Gastrocnemius medialis (tissue), 4 donors: Measurements from ENCODE around the gene SYNPR. TPM values are rescaled to one million over a fixed set of nuclear protein-coding genes. Genes with fewer than 3 reads are reported as not detected.

Experiments
- ATAC-seq, 2 donors: fragments of 150-250 bp; one replicate each; pipeline ENCODE4 v1.9.1; 2016
- DNase-seq, 2 donors: peaks; one replicate each; pipeline ENCODE4 v3.0.0-alpha.2; 2019
- H3K27ac ChIP-seq, 4 donors: fragments of 200-600 bp; sonication (generic); 1 replicate in 1 of 4; 2 replicates in 3 of 4; pipeline ENCODE4 v1.5.1; 2016 to 2018; ENCODE audit warnings: mild to moderate bottlenecking in 2 of 4, moderate library complexity in 1 of 4
- H3K27me3 ChIP-seq, 3 donors: fragments of 200-600 bp; sonication (generic) in 2 of 3; 1 replicate in 1 of 3; 2 replicates in 2 of 3; pipeline versions ENCODE4 v1.5.1 to v1.6.0; 2016 to 2019; ENCODE audit warnings: mild to moderate bottlenecking in 1 of 3, moderate library complexity in 1 of 3
- H3K36me3 ChIP-seq, 2 donors: fragments of 200-600 bp; sonication (generic) in 1 of 2; one replicate each; pipeline ENCODE4 v1.5.1; 2017 to 2018
- H3K4me1 ChIP-seq, 2 donors: fragments of 200-600 bp; sonication (generic) in 1 of 2; one replicate each; pipeline ENCODE4 v1.5.1; 2016 to 2017; ENCODE audit warnings: mild to moderate bottlenecking in 2 of 2
- H3K4me3 ChIP-seq, 4 donors: fragments of 200-600 bp; sonication (generic) in 3 of 4; 1 replicate in 1 of 4; 2 replicates in 3 of 4; pipeline ENCODE4 v1.5.1; 2016 to 2019; ENCODE audit warnings: mild to moderate bottlenecking in 2 of 4
- H3K9me3 ChIP-seq, 3 donors: fragments of 200-600 bp; sonication (generic) in 2 of 3; 1 replicate in 1 of 3; 2 replicates in 2 of 3; pipeline ENCODE4 v1.5.1; 2016 to 2019
- POLR2A ChIP-seq, 2 donors: fragments of 450-650 bp; IDR thresholded peaks; one replicate each; pipeline ENCODE4 v1.6.1; 2017; ENCODE audit warnings: antibody characterized with exemption in 2 of 2, mild to moderate bottlenecking in 2 of 2, moderate library complexity in 2 of 2
- in situ Hi-C, 4 donors: fragments of 200-750 bp; cut with MboI; loops; one replicate each; pipeline versions ENCODE4 v1.15.0 to v1.8.0; 2017; ENCODE audit warnings: low sequenced_read_pairs in 4 of 4
- intact Hi-C: fragments of 100-400 bp; cut with DNase I; formaldehyde crosslinking; loops from one replicate; pipeline ENCODE4 v1.15.1; 2023; ENCODE audit warnings: low total_unique reads
- total RNA-seq, 4 donors: library from RNA; depleted of rRNA; stranded (reverse); fragments of >200 nt; gene quantifications; one replicate each; pipeline versions ENCODE4 v1.1.0 to v1.2.3, GENCODE V29; 2016
- TF ChIP-seq, protein P1 (sequence below), 5 experiments: fragments of 450-650 bp in 3 of 5; fragments of 200-600 bp in 2 of 5; sonication (generic) in 2 of 5; IDR thresholded peaks in 4 of 5; conservative IDR thresholded peaks in 1 of 5; 1 replicate in 4 of 5; 2 replicates in 1 of 5; pipeline ENCODE4 v1.5.1; 2016 to 2019; ENCODE audit warnings: antibody characterized with exemption in 5 of 5, mild to moderate bottlenecking in 3 of 5, moderate library complexity in 3 of 5

Gene SYNPR
- total RNA-seq, 4 donors from 2014 or later, result not detected

DNA sequence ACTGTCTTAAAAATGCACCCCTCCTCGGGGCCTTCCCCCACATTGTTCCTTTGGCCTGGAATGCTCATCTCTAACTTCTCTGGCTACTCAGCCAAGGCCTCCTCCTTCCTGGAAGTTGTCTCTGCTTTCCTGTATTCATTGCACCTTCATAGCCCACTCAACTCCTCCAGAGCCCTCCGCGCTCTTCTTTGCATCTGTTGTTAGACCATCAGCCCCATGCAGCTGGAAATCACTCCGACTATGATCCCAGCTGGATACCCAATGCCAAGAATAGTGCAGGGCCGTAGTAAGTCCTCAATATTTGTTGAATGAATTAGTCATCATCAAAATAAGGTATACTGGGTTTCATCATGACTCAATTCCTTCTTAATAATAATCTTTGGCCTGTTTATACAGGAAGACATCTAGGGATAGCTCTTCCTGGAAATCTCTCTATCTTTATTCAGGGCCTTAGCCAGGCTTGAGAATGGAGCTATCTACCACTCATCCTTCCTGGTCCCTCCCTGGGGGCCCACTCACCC is 112.7 kb downstream of the SYNPR start:
- in situ Hi-C loops, result no loop called here
- ATAC-seq (no peak), DNase-seq (no peak)
- H3K27me3 ChIP-seq, result no peaks in the 10 kb centered on the region
- H3K27ac ChIP-seq, result no peak overlapping the region
- H3K36me3 ChIP-seq, result no peaks in the 10 kb centered on the region
- no peak overlapping the region for H3K4me3 ChIP-seq
- H3K9me3 ChIP-seq, result no peaks in the 10 kb centered on the region
- intact Hi-C loops, result no loop called here
- TF ChIP-seq, protein P1, sequence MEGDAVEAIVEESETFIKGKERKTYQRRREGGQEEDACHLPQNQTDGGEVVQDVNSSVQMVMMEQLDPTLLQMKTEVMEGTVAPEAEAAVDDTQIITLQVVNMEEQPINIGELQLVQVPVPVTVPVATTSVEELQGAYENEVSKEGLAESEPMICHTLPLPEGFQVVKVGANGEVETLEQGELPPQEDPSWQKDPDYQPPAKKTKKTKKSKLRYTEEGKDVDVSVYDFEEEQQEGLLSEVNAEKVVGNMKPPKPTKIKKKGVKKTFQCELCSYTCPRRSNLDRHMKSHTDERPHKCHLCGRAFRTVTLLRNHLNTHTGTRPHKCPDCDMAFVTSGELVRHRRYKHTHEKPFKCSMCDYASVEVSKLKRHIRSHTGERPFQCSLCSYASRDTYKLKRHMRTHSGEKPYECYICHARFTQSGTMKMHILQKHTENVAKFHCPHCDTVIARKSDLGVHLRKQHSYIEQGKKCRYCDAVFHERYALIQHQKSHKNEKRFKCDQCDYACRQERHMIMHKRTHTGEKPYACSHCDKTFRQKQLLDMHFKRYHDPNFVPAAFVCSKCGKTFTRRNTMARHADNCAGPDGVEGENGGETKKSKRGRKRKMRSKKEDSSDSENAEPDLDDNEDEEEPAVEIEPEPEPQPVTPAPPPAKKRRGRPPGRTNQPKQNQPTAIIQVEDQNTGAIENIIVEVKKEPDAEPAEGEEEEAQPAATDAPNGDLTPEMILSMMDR (IDR thresholded peaks at IDR 0.05 in 4 of 5, conservative IDR thresholded peaks at IDR 0.05 in 1 of 5), result no peak
- no peak for TF ChIP-seq POLR2A (IDR thresholded peaks at IDR 0.05)
- H3K4me1 ChIP-seq, result no peaks in the 10 kb centered on the region

DNA sequence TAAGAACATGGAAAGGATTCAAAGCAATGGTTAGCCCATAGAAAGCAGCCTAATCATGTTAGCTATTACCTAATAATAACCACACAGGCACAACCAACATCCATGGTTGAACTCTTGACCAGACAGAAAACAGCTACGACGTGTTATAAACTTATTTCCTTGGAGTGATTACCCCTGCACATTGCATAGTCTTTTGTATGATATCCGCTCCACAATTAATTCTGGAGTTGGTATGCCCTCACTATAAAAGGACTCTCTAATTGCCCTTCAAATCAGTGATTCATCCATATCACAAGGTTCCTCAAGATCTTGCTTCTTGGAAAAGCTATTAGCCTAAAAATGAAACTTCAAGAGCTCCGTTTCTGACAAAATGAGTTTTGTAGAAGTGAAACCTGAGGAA is 117.9 kb downstream of the SYNPR start:
- H3K4me3 ChIP-seq, result no peak overlapping the region
- TF ChIP-seq, protein P1 (IDR thresholded peaks at IDR 0.05 in 4 of 5, conservative IDR thresholded peaks at IDR 0.05 in 1 of 5), result no peak
- no peak for TF ChIP-seq POLR2A (IDR thresholded peaks at IDR 0.05)
- H3K9me3 ChIP-seq, result no peaks in the 10 kb centered on the region
- in situ Hi-C loops, result no loop called here
- H3K27ac ChIP-seq, result no peak overlapping the region
- DNase-seq, result no peak
- no peaks in the 10 kb centered on the region for H3K4me1 ChIP-seq
- no peak for ATAC-seq
- no peaks in the 10 kb centered on the region for H3K36me3 ChIP-seq
- intact Hi-C loops, result no loop called here
- H3K27me3 ChIP-seq, result no peaks in the 10 kb centered on the region

DNA sequence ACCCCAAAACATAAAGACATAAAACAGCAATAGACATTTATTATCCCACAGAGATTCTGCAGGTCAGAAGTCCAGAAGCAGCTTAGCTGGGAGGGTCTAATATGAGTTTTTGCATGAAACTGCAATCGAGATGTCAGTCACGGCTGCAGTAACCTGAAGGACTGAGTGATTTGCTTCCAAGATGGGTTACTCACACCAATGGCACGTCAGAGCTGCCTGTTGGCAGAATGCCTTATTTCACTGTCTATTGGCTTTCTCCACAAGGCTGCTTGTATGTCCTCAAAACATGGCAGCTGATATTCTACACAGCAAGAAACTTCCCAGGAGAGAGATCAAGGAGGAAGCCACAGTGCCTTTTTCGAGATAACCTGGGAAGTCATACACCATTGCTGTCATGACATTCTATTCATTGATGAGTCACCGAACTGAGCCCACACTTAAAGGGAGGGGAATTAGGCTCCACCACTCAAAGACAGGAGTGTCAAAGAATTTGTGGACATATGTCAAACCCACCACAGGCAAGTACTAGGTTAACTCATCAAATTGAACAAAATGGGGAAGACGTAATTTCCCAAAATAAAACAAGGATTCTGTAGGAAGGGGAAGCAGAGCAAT is 122.2 kb downstream of the SYNPR start:
- ATAC-seq, result no peak
- Histone ChIP-seq H3K36me3 (no peaks in the 10 kb centered on the region), H3K4me1 (no peaks in the 10 kb centered on the region), H3K27me3 (no peaks in the 10 kb centered on the region), H3K27ac (no peak overlapping the region), H3K9me3 (no peaks in the 10 kb centered on the region), H3K4me3 (no peak overlapping the region)
- TF ChIP-seq, protein P1 (IDR thresholded peaks at IDR 0.05 in 4 of 5, conservative IDR thresholded peaks at IDR 0.05 in 1 of 5), result no peak
- no peak for TF ChIP-seq POLR2A (IDR thresholded peaks at IDR 0.05)
- DNase-seq, result no peak
- in situ Hi-C loops, result no loop called here
- intact Hi-C loops, result no loop called here

DNA sequence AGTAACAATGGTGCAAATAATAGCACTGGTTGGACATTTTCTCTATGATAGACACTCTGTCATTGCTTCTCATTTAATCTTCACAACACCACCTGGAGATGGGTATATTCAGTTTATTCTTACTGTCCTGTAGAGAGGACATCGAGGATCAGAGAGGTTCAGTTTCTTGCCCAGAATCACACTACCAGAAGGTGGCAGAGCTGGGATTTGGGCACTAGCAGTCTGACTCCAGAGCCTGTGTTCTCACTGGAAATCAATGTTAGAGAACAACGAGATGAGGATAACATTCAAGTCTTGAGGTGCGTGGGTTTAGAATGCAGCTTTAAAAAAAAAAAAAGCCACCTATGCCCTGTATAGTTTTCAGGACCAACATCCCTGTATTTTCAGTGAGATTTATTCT is 127.8 kb downstream of the SYNPR start:
- Histone ChIP-seq H3K9me3 (no peaks in the 10 kb centered on the region), H3K27ac (no peak overlapping the region), H3K4me1 (no peaks in the 10 kb centered on the region), H3K36me3 (no peaks in the 10 kb centered on the region), H3K27me3 (no peaks in the 10 kb centered on the region), H3K4me3 (no peak overlapping the region)
- DNase-seq (no peak), ATAC-seq (no peak)
- in situ Hi-C loops, result no loop called here
- intact Hi-C loops, result no loop called here
- no peak for TF ChIP-seq POLR2A (IDR thresholded peaks at IDR 0.05)
- TF ChIP-seq, protein P1 (IDR thresholded peaks at IDR 0.05 in 4 of 5, conservative IDR thresholded peaks at IDR 0.05 in 1 of 5), result no peak

DNA sequence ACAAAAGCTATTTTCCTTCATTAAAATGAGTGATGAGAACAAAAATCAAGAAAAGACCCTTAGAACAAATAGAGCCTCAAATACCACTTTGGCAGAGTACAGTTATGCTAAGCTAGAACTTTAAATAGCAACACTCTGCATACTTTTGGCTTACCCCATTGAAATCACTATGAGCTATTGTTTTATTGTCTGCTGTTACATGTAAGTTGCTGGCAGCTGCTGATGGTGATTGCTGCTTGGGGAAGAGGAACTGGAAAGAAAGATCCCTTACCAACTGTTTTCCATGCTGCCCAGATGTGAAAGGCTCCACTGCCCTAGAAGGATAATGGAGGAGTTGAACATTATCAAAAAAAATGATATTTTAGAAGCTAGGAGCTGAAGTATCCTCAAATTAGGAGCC is 135.4 kb downstream of the SYNPR start:
- no peak for ATAC-seq
- Histone ChIP-seq H3K9me3 (no peaks in the 10 kb centered on the region), H3K4me1 (no peaks in the 10 kb centered on the region), H3K36me3 (no peaks in the 10 kb centered on the region), H3K27ac (no peak overlapping the region), H3K27me3 (no peaks in the 10 kb centered on the region), H3K4me3 (no peak overlapping the region)
- in situ Hi-C loops, result no loop called here
- TF ChIP-seq POLR2A (IDR thresholded peaks at IDR 0.05), result no peak
- TF ChIP-seq, protein P1 (IDR thresholded peaks at IDR 0.05 in 4 of 5, conservative IDR thresholded peaks at IDR 0.05 in 1 of 5), result no peak
- intact Hi-C loops, result no loop called here
- DNase-seq, result no peak
